GM10266 (cell line): Measurements from ENCODE around the gene BAIAP2L1.

ENCODE experiments used
- DNase-seq: peaks from one replicate; pipeline ENCODE4 v3.0.0; 2012; ENCODE audit errors: extremely low spot score
- TF ChIP-seq, protein P1 (sequence below): IDR thresholded peaks from 2 replicates; pipeline ENCODE4 v1.5.1; 2012; ENCODE audit warnings: mild to moderate bottlenecking, low read depth; ENCODE audit not compliant: control insufficient read depth, insufficient read depth; ENCODE audit errors: missing control alignments

BAIAP2L1 gene

DNA sequence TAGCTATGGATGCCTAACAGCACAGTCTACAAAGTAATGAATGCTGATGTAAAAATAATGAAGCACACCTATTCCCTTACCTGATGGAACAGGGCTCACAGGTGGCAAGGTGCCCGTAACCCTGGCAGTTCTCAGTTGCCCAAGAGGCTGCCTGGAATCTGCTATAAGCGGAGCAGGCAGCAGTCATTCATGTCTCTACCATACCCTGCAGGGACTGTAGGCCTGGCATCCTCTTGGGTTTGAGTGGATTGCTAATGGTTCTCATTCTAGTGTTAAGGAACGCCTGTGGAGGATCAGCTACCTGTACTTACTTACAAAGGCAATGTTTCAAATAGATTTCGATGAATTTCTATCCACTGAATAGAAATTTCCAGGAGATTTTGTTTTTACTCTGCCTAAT lies 38.4 kb downstream of the BAIAP2L1 start:
- no peak for DNase-seq
- TF ChIP-seq, protein P1, sequence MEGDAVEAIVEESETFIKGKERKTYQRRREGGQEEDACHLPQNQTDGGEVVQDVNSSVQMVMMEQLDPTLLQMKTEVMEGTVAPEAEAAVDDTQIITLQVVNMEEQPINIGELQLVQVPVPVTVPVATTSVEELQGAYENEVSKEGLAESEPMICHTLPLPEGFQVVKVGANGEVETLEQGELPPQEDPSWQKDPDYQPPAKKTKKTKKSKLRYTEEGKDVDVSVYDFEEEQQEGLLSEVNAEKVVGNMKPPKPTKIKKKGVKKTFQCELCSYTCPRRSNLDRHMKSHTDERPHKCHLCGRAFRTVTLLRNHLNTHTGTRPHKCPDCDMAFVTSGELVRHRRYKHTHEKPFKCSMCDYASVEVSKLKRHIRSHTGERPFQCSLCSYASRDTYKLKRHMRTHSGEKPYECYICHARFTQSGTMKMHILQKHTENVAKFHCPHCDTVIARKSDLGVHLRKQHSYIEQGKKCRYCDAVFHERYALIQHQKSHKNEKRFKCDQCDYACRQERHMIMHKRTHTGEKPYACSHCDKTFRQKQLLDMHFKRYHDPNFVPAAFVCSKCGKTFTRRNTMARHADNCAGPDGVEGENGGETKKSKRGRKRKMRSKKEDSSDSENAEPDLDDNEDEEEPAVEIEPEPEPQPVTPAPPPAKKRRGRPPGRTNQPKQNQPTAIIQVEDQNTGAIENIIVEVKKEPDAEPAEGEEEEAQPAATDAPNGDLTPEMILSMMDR = no peak

DNA sequence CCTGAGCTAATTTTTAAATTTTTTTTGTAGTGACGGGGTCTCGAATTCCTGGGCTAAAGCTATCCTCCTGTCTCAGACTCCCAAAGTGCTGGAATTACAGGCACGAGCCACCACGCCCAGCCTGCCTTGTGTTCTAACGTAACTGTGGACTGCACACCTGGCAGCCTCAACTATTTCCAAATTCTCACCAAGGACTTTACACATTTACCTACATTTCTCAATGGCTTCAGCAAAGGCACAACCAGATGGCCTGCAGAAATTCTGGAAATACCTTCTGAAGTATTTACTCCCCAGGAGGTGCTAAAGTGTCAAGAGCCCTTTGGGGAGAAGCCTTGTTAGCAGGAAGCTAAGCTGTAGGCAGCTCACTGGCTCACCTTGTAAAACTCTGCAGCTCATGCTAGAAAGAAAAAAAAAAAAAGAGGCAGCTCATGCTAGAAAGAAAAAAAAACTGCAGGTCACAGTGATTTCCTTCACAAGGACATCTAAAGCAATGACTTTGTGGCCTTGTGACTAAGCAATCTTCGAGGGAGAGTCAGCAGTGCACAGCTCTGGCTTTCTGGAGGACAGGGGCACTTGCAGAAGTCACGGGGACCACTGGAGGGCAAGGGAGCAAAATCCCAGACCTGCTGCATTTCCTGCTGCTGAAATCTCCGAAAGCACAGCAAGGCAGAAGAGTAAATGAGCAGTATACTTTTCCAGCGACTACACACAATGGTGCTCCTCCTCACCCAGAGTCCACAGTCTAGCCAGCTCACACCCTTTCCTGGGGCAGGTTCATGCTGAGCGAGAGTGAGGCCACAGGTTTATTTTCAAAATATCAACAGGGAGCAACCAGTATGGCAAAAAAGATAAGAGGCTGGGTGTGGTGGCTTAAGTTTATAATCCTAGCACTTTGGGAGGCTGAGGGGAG lies 40.4 kb downstream of the BAIAP2L1 start:
- DNase-seq = no peak
- TF ChIP-seq, protein P1 = no peak

DNA sequence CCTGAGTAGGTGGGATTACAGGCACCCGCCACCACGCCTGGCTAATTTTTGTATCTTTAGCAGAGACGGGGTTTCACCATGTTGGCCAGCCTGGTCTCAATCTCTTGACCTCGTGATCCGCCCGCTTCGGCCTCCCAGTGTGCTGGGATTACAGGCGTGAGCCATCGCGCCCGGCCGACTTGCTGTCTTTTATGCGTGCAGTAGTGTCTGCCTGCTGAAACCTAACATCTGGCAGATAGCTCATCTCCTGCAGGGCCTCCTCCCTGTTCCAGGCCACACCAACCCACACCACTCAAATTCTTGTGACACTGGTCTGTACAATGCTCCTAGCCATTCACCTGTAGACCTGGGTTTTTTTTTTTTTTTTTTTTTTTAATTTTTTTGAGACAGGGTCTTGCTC lies 41.5 kb downstream of the BAIAP2L1 start:
- TF ChIP-seq, protein P1 = no peak
- no peak for DNase-seq

DNA sequence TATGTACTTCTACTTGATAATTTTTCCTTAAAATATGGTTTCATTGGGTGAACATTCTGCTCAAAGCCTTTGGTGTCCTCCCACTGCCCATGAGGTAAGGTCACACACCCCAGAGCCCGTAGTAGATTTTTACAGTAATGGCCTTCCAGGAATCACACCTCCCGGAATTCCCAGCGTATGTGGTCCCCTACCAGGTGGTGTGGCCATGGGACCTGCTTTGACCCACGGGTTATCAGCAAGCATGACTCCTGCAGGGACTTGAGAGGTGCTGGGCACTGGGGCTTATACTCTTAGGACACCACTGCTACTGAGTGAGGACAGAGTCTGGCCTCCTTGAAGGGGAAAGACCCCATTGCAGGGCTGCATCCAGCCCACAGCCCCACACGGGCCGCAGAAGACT lies 42.2 kb downstream of the BAIAP2L1 start:
- DNase-seq = no peak
- TF ChIP-seq, protein P1 = no peak

DNA sequence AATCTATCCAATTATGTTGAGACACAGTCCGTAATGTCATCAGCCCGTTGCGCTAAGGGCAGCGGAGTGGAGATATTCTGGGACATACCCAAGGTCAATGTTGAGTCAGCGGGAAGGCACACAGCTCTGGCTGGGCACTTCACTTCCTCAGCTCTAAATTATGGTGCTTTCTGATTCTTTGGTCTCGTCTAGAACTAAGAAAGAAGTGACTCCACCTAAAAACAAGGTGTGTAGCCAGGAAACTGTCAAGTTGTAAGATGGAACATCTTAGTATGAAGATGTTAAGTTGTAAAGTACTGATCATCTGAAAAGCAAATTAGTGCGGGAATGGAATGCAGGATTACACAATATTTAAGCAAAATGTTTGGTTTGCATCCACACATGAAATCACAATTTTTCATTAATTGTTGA lies 43.1 kb downstream of the BAIAP2L1 start:
- TF ChIP-seq, protein P1 = no peak

DNA sequence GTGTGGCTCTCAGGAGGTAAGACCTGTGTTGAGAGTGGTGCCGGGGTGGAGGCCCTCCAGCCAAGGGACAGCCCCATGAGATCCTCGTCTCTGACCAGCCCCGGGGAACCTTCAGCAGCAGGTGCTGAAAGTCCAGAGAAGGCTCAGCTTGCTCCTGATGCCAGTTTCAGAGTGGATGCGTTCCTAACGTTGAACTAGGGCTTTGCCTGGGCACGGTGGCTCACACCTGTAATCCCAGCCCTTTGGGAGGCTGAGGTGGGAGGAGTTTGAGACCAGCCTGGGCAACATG lies 45.7 kb downstream of the BAIAP2L1 start:
- TF ChIP-seq, protein P1 = no peak
- DNase-seq = no peak

More for the DNA sequence above, 43.1 kb downstream of the BAIAP2L1 start:
- DNase-seq = no peak

DNA sequence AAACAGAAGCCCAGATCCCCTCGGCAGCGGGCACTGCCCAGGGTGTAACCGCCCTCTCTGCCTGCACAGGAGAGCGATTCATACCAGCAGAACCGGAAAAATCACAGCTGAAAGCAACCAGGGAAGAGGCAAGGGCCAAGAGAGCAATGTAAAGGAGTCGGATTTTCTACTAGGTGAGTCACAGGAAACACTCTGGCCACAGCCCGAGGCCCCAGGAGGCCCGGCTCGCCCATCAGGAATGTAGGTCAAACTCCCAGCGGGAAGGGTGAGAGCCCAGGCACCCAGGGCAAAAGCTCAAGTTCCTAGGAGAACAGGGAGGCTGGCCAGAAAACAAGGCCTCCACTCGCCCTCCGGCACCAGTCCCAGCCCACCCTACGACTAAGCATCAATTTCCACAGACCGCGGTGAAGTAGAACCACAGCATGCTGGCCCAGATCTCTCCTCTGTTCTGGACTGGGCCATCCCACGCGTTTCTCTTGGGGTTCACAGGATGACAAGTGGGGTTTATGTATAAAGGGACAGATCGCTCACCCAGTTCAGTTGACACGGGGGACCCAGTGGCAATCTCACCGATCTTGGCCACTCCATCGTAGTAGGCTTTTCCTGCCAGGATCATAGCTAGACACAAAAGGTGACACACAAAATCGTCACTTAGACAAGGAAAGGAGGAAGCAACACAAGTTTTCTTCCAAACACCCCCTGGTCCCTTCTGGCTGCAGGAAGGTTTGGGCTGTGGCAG lies 46.2 kb downstream of the BAIAP2L1 start:
- no peak for DNase-seq
- TF ChIP-seq, protein P1 = no peak
